MM.1S (cell line): ENCODE measurements around the gene ELOVL2.
A peak's percentile ranks its signal among the peaks of the same experiment; 100 is the strongest.
"Not testable (repeated sequence)": the region's sequence is repeated elsewhere in the genome, so short reads cannot be mapped to it uniquely, and the experiment has no call there.

Experiments used
- DNase-seq: peaks from one replicate; pipeline ENCODE4 v3.0.0-alpha.2; 2015
- H2AFZ ChIP-seq: fragments of 300-600 bp; sonication (generic); 2 replicates; pipeline ENCODE4 v1.6.0; 2016; ENCODE audit warnings: antibody characterized with exemption, low read length
- H3F3A ChIP-seq: fragments of 300-600 bp; sonication (generic); 2 replicates; pipeline ENCODE4 v1.6.1; 2016; ENCODE audit warnings: mild to moderate bottlenecking, antibody characterized with exemption, low read length, moderate library complexity, mixed read lengths; ENCODE audit not compliant: insufficient read depth
- H3K27ac ChIP-seq: fragments of 300-600 bp; sonication (generic); 2 replicates; pipeline ENCODE4 v1.5.1; 2016; ENCODE audit warnings: mild to moderate bottlenecking, low read length
- H3K27me3 ChIP-seq: fragments of 300-600 bp; sonication (generic); replicated peaks from 2 replicates; pipeline ENCODE4 v1.6.0; 2016; ENCODE audit warnings: low read length; ENCODE audit not compliant: insufficient read depth
- H3K36me3 ChIP-seq: fragments of 300-600 bp; sonication (generic); replicated peaks from 2 replicates; pipeline ENCODE4 v1.6.1; 2016; ENCODE audit warnings: mild to moderate bottlenecking, low read length, mixed read lengths; ENCODE audit not compliant: insufficient read depth
- H3K4me1 ChIP-seq: fragments of 300-600 bp; sonication (generic); 2 replicates; pipeline ENCODE4 v1.6.1; 2016; ENCODE audit warnings: low read length, mixed read lengths
- H3K4me2 ChIP-seq: fragments of 300-600 bp; sonication (generic); 2 replicates; pipeline ENCODE4 v1.6.0; 2016; ENCODE audit warnings: low read depth, low read length
- H3K4me3 ChIP-seq: fragments of 300-600 bp; sonication (generic); 2 replicates; pipeline ENCODE4 v1.5.1; 2016; ENCODE audit warnings: low read length, mixed read lengths
- H3K79me2 ChIP-seq: fragments of 300-600 bp; sonication (generic); 2 replicates; pipeline ENCODE4 v1.6.1; 2016; ENCODE audit warnings: mixed run types, low read length, mixed read lengths
- H3K9ac ChIP-seq: fragments of 300-600 bp; sonication (generic); 2 replicates; pipeline ENCODE4 v1.6.1; 2016; ENCODE audit warnings: low read length, mixed read lengths
- H3K9me2 ChIP-seq: fragments of 300-600 bp; sonication (generic); replicated peaks from 2 replicates; pipeline ENCODE4 v1.6.1; 2016; ENCODE audit warnings: mild to moderate bottlenecking, low read length, mixed read lengths; ENCODE audit not compliant: insufficient read depth
- H3K9me3 ChIP-seq: fragments of 300-600 bp; sonication (generic); replicated peaks from 2 replicates; pipeline ENCODE4 v1.6.1; 2016; ENCODE audit warnings: mild to moderate bottlenecking, low read length, mixed read lengths; ENCODE audit not compliant: insufficient read depth
- H4K20me1 ChIP-seq: fragments of 300-600 bp; sonication (generic); 2 replicates; pipeline ENCODE4 v1.6.1; 2016; ENCODE audit warnings: mild to moderate bottlenecking, low read length, moderate library complexity, mixed read lengths; ENCODE audit not compliant: insufficient read depth
- EZH2 ChIP-seq: fragments of 300-600 bp; sonication (generic); optimal IDR thresholded peaks from 2 replicates; pipeline ENCODE3; 2017; ENCODE audit warnings: low read depth, mild to moderate bottlenecking, antibody characterized with exemption, low read length, mixed read lengths
- EZH2phosphoT487 ChIP-seq: fragments of 300-600 bp; sonication (generic); IDR thresholded peaks from 2 replicates; pipeline ENCODE4 v1.6.1; 2018; ENCODE audit warnings: antibody characterized with exemption, low read length
- TF ChIP-seq, protein P1 (sequence below): fragments of 300-600 bp; sonication (generic); IDR thresholded peaks from 2 replicates; pipeline ENCODE4 v1.5.1; 2016; ENCODE audit warnings: antibody characterized with exemption, low read length, mixed read lengths

Gene ELOVL2, protein sequence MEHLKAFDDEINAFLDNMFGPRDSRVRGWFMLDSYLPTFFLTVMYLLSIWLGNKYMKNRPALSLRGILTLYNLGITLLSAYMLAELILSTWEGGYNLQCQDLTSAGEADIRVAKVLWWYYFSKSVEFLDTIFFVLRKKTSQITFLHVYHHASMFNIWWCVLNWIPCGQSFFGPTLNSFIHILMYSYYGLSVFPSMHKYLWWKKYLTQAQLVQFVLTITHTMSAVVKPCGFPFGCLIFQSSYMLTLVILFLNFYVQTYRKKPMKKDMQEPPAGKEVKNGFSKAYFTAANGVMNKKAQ

DNA sequence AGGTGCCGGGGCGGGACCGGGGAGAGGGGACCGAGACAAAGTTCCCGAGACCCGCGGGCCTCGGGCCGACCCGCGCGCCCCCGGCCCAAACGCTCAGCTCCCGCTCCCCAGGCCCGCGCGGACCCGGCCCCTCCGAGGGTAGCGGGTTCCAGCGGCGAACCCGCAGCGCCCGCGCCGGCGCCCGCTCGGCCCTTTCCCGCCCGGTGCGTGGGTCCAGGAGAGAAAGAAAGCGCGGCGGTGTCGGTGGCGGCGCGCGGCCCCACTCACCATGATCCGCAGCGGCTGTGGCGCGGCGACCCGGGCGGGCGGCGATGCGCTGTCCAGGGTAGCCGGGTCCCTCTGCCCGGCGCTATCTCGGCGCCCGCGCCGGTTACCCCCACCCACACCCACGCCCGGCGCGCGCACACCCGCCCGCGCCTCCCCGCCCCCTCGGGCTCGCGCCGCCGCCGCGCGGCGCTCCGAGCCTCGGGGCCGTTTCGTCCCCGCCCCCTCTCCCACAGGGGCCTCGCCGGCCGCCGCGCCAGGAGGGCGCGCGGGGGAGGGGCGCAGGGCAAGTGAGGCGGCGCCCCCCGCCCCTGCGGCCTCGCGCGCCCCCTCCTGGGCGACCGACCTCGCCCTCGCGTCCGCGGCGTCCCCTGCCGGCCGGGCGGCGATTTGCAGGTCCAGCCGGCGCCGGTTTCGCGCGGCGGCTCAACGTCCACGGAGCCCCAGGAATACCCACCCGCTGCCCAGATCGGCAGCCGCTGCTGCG lies at the start of gene ELOVL2:
Gene ELOVL2 (minus strand): TSS at position 345 of the 751 bp plus-strand sequence. CDS start 75 bp downstream, at position 270.
- H3K9me2 ChIP-seq = no peaks in the 10 kb centered on the region
- no peak for TF ChIP-seq EZH2
- TF ChIP-seq, protein P1, sequence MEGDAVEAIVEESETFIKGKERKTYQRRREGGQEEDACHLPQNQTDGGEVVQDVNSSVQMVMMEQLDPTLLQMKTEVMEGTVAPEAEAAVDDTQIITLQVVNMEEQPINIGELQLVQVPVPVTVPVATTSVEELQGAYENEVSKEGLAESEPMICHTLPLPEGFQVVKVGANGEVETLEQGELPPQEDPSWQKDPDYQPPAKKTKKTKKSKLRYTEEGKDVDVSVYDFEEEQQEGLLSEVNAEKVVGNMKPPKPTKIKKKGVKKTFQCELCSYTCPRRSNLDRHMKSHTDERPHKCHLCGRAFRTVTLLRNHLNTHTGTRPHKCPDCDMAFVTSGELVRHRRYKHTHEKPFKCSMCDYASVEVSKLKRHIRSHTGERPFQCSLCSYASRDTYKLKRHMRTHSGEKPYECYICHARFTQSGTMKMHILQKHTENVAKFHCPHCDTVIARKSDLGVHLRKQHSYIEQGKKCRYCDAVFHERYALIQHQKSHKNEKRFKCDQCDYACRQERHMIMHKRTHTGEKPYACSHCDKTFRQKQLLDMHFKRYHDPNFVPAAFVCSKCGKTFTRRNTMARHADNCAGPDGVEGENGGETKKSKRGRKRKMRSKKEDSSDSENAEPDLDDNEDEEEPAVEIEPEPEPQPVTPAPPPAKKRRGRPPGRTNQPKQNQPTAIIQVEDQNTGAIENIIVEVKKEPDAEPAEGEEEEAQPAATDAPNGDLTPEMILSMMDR = peak; percentile 40
- no peaks in the 10 kb centered on the region for H3K4me1 ChIP-seq
- H3K27ac ChIP-seq = no peak within 1 kb of the TSS
- no peaks in the 10 kb centered on the region for H4K20me1 ChIP-seq
- no peaks in the 10 kb centered on the region; the same call in 1 of the 2 replicates for H3K27me3 ChIP-seq
- no peak within 1 kb of the TSS for H3K9ac ChIP-seq
- no peak within 1 kb of the TSS for H3K4me2 ChIP-seq
- H3F3A ChIP-seq = no peaks in the 10 kb centered on the region
- no peaks in the 10 kb centered on the region for H3K9me3 ChIP-seq
- no peak within 1 kb of the TSS for H2AFZ ChIP-seq
- peak within 1 kb of the TSS; percentile 38; the same call in 1 of the 2 replicates for H3K4me3 ChIP-seq
- peak; percentile 14 for DNase-seq
- no peaks in the 10 kb centered on the region for H3K79me2 ChIP-seq
- H3K36me3 ChIP-seq = no peaks in the 10 kb centered on the region

DNA sequence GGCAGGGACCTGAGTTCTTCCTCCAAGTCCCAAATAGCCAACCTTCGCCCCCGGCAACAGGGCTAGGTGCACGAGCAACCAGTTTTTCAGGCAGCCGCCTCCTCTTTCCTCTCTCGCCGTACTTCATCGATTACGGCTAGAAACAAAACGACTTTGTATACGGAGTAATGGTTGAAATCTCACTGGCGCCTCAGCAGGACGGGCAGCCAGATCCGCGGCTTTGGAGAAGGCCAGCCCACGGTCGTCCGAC lies 49.2 kb upstream of the ELOVL2 start:
- Histone ChIP-seq H3K4me2 (peak overlapping the region; percentile 78), H3F3A (peaks cover 26% of the 10 kb centered on the region), H3K79me2 (peaks cover 41% of the 10 kb centered on the region), H3K27ac (peak overlapping the region; percentile 92), H3K27me3 (no peaks in the 10 kb centered on the region), H3K4me1 (peaks cover 21% of the 10 kb centered on the region), H3K9ac (peak overlapping the region; percentile 98), H3K36me3 (no peaks in the 10 kb centered on the region; the same call in 1 of the 2 replicates), H3K9me2 (no peaks in the 10 kb centered on the region), H3K4me3 (peak overlapping the region; percentile 96), H3K9me3 (no peaks in the 10 kb centered on the region), H4K20me1 (no peaks in the 10 kb centered on the region), H2AFZ (peak overlapping the region; percentile 97)
- DNase-seq = no peak
- TF ChIP-seq EZH2 = no peak
- TF ChIP-seq EZH2phosphoT487 = no peak
- TF ChIP-seq, protein P1 = no peak

DNA sequence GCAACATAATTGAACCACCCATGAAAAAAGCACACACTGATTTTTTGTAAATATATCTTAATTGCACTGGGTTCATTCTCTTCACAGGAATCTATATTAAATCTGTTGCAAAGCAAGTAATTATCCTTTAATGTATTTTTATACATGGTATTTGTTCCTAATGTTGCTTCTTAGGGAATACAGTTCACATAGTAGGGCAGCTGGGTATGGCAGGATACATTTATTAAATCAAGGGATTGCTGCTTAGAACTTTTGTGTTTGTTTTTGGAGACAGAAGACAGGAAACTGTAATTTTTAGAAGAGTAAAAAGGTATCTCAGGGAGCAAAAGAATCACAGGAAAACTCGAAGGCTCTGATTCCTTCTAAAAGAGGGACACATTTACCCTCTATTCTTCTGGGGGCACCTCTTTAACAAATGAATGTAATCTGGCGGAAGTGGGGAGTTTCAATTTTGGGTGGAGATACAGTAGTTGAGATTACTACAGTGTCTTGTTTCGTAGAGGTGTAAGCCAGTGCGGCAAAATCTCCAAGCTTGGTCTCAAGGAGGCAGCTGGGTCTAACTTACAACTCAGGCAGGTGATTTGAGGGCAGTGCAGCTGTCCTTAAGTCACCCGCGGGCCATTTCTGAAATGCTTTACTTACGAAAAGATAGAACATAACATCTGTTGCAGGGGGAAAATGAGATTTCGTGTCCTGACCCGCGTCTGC lies 48.7 kb upstream of the ELOVL2 start:
- Histone ChIP-seq H3K27me3 (no peaks in the 10 kb centered on the region), H3K4me1 (peaks cover 21% of the 10 kb centered on the region), H3K9me2 (no peaks in the 10 kb centered on the region), H3K36me3 (no peaks in the 10 kb centered on the region; the same call in 1 of the 2 replicates), H3K4me2 (peak overlapping the region; percentile 78), H3K4me3 (peak overlapping the region; percentile 96), H3K79me2 (peaks cover 36% of the 10 kb centered on the region), H4K20me1 (no peaks in the 10 kb centered on the region), H3K9ac (peak overlapping the region; percentile 98), H3F3A (peaks cover 26% of the 10 kb centered on the region), H2AFZ (peak overlapping the region; percentile 97), H3K27ac (peak overlapping the region; percentile 92), H3K9me3 (no peaks in the 10 kb centered on the region)
- peak; percentile 76 for DNase-seq
- TF ChIP-seq, protein P1 = no peak

DNA sequence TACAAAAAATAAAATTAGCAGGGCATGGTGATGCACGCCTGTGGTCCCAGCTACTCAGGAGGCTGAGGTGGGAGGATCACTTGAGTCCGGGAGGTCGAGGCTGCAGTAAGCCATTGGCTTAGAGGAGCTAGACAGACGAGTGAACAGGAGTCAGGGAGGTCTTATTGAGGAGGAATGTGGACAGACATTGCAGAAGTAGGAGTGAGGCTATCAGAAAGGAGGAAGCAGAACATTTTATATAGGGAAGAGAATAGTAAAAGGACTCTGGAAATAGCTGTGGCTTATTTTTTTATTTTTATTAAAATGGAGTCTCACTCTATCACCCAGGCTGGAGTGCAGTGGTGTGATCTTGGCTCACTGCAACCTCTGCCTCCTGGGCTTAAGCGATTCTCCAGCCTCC lies 47.0 kb upstream of the ELOVL2 start:
- not testable (repeated sequence) for DNase-seq, H3K27ac ChIP-seq, H3K9me2 ChIP-seq, H3K4me3 ChIP-seq, H3K9me3 ChIP-seq, H2AFZ ChIP-seq, H3K9ac ChIP-seq, H4K20me1 ChIP-seq, H3K27me3 ChIP-seq, H3K4me2 ChIP-seq, H3K36me3 ChIP-seq
- peaks cover 26% of the 10 kb centered on the region for H3F3A ChIP-seq
- peaks cover 19% of the 10 kb centered on the region for H3K4me1 ChIP-seq
- peaks cover 19% of the 10 kb centered on the region for H3K79me2 ChIP-seq
